HG02943 (cell line): ENCODE results near the gene REST.

ENCODE experiments used
- ATAC-seq: cut with Tn5 transposase; IDR thresholded peaks from one replicate; pipeline ENCODE4 v1.9.1; 2021; ENCODE audit warnings: mild to moderate bottlenecking, low read depth, moderate library complexity; ENCODE audit not compliant: unreplicated experiment

The REST gene

GRCh38 chr4:56976837-56977320 is 69.2 kb downstream of the REST start:
- ATAC-seq = peak; percentile 22

DNA sequence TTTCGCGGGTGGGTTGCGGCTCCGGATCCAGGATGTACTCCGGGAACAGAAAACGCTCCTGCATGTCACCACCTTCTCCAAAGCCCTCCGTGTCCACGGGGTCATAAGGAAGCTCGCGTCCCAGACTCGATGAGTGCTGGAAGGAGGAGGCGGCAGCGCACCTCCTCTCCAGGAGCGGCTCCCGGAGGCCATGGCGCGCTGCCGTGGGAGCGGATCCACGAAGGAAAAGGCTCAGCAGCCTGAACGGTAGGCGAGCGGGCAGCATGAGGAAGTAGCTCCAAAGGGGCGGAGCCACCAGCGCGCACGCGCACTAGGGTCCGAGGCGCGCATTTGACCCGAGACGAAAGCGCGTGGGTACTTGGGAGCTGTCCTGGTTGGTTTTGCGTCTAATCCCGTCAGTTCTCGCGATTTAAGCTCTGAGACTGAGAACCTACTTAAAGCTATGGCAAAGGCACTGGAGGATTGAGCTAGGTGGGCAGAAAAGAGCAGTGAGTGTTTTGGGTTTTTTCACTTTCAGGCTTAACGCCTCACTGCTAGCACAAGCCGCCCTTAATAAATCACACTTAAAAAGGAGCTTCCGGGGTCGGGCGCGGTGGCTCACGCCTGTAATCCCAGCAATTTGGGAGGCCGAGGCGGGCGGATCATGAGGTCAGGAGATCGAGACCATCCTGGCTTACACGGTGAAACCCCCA is 69.8 kb downstream of the REST start, which contains the start of gene NOA1:
NOA1 (minus strand) TSS at position 286 of the 692 bp plus-strand sequence; CDS start at position 265, 21 bp downstream.
- peak; percentile 87 for ATAC-seq

- peak; percentile 48 for ATAC-seq
These were observed 71.1 kb downstream of the REST start, which contains the start of gene POLR2B for GRCh38 chr4:56978750-56979303. TSS of gene POLR2B (plus strand) at chr4:56978896. CDS start at chr4:56978986, 90 bp downstream.

DNA sequence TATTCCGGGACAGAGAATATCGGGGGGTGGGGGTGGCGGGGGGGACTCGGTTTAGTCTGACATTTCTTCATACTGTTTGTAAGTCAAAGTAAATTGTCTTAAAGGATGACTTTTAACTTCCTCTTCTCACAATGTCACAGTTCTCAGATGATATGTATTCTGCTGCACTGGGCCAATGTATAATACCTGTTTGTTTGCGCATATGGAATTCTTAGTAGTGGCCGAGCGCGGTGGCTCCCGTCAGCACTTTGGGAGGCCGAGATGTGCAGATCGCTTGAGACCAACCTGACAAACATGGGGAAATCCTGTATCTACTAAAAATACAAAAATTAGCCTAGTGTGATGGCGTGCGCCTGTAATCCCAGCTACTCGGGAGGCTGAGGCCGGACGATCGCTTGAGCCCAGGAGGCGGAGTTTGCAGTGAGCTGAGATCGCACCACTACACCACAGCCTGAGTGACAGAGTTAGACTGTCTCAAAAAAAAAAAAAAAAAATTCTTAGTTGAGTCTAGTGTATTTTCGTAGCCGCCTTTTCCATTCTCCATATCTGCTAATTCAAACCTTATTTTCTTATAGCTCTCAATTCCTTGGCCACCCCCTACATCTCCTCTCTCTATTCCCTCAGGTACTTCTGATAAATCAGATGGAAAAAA is 71.8 kb downstream of the REST start:
- ATAC-seq = no peak

- ATAC-seq = no peak
These were observed 74.1 kb downstream of the REST start for GRCh38 chr4:56981795-56982201.

GRCh38 chr4:56986192-56986591 is 78.5 kb downstream of the REST start:
- no peak for ATAC-seq

DNA sequence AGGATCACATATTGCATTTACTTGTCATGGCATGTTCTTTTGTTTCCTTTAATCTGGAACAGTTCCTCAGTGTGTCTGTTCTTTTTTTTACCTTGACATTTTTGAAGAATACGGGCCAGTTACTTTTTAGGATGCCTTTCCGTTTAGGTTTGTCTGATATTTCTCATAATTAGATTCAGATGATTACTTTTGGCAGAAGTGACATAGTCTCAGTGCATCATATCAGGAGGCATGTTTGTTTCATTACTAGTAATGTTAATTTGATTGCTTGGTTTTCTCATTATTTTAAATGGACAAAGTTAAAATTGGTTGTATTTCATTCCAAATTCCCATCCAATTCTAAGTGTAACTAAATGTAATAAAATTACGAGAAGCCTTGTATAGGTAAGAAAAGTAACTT is 79.3 kb downstream of the REST start:
- no peak for ATAC-seq

DNA sequence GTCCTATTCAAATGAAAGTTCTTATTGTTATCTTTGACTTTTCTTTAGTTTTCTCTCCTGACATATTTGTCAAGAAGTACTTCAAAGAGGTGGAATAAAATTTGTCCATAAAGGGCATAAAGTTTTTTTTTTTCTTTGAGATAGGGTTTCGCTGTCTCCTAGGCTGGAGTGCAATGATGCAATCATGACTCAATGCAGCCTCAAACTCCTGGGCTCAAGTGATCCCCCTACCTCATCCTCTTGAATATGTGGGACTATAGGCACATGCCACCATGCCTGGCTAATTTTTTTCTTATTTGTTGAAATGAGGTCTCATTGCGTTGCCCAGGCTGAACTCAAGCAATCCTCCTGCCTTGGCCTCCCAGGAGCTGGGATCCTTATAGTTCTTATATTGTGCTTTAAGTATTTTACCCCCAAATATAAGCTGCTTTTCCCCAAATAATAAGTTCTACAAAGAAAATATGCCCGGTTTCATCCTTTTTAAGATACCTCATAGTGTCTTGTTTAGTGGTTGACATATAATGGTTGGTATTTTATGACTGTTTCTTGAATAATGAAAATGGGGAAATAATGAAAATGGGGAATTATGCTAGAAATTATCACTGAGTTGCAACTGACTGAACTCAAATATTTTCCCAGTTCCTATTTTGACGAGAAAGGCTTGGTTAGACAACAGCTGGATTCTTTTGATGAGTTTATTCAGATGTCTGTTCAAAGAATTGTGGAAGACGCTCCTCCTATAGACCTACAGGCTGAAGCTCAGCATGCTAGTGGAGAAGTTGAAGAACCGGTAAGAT is 82.6 kb downstream of the REST start:
- no peak for ATAC-seq

DNA sequence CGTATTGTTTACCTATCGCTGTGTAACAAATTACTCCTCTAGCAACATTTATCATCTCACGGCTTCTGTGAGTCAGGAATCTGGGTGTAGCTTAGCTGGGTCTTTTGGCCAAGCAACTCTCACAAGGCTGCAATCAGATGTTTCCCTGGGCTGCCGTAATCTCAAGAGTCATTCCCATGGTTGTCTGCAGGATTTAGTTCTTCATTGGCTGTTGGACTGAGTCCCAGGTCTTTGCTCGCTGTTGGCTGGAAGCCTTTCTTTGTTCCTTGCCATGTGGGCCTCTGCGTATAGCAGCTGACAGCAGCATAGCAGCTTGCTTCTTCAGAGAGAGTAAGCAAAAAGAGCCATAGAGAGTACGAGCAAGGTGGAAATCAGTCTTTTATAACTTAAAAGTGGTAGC is 87.8 kb downstream of the REST start:
- no peak for ATAC-seq

DNA sequence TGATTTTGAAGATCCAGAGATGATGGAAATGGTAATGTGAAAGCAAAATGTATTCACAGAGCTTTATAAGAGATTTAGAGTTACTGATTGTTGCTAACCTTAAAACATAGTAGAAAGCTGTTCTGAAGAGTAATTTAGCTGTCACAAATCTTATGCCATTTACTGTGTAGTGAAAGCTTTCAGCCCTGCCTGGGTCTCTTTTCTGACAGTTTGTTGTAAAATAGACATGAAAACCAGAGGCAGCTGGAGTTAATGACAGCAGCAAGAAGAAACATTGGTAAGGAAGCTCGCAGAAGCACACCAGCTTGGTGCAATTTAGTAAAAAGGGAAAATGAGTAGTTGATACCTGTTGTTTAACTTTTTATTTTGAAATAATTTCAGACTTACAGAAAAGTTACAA is 92.1 kb downstream of the REST start:
- ATAC-seq = no peak

- ATAC-seq = no peak
These were observed 105.9 kb downstream of the REST start for GRCh38 chr4:57013543-57014120.
